ENCODE results near the gene TEX26.

DNA sequence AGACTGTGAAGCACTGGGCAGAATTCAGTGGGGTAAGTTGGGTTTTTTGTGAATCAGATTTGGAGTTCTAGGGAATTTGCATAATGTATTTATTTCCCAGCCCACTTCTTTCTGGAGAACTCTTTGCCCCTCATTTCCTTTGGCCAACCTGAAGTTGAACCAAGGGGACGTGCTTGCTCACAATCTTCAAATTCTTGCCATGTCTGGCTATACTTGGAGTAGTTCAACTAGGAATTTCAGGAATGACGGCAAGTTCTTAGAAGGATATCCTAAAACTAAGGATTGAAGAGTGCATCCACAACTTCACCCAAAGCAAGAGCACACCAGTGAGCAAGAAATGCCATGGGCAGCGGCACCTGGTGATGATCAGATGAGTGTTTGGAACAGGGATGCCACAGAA lies 88.5 kb downstream of the TEX26 start:
- TF ChIP-seq, protein P1, sequence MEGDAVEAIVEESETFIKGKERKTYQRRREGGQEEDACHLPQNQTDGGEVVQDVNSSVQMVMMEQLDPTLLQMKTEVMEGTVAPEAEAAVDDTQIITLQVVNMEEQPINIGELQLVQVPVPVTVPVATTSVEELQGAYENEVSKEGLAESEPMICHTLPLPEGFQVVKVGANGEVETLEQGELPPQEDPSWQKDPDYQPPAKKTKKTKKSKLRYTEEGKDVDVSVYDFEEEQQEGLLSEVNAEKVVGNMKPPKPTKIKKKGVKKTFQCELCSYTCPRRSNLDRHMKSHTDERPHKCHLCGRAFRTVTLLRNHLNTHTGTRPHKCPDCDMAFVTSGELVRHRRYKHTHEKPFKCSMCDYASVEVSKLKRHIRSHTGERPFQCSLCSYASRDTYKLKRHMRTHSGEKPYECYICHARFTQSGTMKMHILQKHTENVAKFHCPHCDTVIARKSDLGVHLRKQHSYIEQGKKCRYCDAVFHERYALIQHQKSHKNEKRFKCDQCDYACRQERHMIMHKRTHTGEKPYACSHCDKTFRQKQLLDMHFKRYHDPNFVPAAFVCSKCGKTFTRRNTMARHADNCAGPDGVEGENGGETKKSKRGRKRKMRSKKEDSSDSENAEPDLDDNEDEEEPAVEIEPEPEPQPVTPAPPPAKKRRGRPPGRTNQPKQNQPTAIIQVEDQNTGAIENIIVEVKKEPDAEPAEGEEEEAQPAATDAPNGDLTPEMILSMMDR (IDR thresholded peaks at IDR 0.05; ENCODE audit: low read depth, low read length) = no peak
- TF ChIP-seq, protein P2, sequence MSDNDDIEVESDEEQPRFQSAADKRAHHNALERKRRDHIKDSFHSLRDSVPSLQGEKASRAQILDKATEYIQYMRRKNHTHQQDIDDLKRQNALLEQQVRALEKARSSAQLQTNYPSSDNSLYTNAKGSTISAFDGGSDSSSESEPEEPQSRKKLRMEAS (IDR thresholded peaks at IDR 0.05; ENCODE audit: low read depth, low read length) = no peak
- TF ChIP-seq POLR2A (IDR thresholded peaks at IDR 0.05; ENCODE audit: extremely low read depth, insufficient read length) = no peak
